Astrocyte of the cerebellum (primary cell): Measurements from ENCODE around the gene ABLIM1.
A peak's percentile ranks its signal among the peaks of the same experiment; 100 is the strongest.

Experiments
- DNase-seq: peaks from one replicate; pipeline ENCODE4 v3.0.0-alpha.2; 2011; ENCODE audit warnings: low read depth
- H3K4me3 ChIP-seq: 2 replicates; pipeline ENCODE4 v1.5.1; 2011; ENCODE audit warnings: mild to moderate bottlenecking, low read depth, low read length, moderate library complexity
- in situ Hi-C: cut with HindIII; loops from 2 replicates; pipeline ENCODE4 v1.10.0; 2017; ENCODE audit warnings: low sequenced_read_pairs
- TF ChIP-seq, protein P1 (sequence below): IDR thresholded peaks from 2 replicates; pipeline ENCODE4 v1.5.1; 2012; ENCODE audit warnings: low read length, low read depth, moderate library complexity, mild to moderate bottlenecking; ENCODE audit errors: missing control alignments

Gene ABLIM1

DNA sequence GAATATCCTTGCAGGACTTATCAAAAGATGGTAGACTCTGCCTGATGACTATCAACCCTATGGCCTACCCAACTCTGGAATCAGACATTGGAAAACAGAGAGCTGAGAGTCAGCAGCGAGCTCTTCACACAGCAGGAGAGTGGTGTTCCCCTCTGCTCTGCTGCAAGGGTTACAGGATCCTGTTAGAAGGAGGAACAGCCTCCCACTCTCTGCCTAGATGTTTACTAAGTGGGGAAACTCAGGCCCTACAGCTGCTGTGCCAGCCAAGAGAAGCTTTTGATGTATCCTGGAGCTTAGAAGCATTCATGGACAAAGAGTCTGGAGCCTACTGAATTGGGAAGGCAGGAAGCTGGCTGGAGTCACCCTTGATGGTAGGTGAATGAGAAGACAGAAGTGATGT, 104.6 kb downstream of the ABLIM1 start:
- in situ Hi-C loops: loop anchor here (25.0 kb wide), 1 partner anchor 234 kb away; no protein-coding TSS in a partner anchor
- no peak for DNase-seq
- TF ChIP-seq, protein P1, sequence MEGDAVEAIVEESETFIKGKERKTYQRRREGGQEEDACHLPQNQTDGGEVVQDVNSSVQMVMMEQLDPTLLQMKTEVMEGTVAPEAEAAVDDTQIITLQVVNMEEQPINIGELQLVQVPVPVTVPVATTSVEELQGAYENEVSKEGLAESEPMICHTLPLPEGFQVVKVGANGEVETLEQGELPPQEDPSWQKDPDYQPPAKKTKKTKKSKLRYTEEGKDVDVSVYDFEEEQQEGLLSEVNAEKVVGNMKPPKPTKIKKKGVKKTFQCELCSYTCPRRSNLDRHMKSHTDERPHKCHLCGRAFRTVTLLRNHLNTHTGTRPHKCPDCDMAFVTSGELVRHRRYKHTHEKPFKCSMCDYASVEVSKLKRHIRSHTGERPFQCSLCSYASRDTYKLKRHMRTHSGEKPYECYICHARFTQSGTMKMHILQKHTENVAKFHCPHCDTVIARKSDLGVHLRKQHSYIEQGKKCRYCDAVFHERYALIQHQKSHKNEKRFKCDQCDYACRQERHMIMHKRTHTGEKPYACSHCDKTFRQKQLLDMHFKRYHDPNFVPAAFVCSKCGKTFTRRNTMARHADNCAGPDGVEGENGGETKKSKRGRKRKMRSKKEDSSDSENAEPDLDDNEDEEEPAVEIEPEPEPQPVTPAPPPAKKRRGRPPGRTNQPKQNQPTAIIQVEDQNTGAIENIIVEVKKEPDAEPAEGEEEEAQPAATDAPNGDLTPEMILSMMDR: no peak

DNA sequence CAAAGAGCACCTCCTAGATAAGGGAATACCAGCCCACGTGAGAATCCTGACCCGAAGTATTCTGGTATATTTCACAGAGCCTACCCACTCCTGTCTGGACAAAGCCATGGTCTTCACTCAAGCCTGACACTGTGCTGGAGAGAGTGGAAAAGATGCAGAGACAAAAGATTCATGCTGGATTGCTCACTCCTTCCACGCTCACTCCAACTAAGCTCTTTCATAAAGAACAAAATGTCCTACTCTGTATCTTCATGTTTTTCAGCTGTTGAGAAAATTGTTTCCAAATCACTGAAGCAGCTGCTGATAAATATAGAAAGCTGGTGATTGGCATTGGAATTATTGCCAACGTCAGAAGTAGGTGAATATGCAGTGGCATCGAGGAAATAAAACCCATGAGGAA, 106.0 kb downstream of the ABLIM1 start:
- in situ Hi-C loops: loop anchor here (25.0 kb wide), 1 partner anchor 235 kb away; no protein-coding TSS in a partner anchor
- DNase-seq: no peak
- TF ChIP-seq, protein P1: no peak
- no peak overlapping the region for H3K4me3 ChIP-seq

More for the DNA sequence above, 104.6 kb downstream of the ABLIM1 start:
- no peak overlapping the region for H3K4me3 ChIP-seq

DNA sequence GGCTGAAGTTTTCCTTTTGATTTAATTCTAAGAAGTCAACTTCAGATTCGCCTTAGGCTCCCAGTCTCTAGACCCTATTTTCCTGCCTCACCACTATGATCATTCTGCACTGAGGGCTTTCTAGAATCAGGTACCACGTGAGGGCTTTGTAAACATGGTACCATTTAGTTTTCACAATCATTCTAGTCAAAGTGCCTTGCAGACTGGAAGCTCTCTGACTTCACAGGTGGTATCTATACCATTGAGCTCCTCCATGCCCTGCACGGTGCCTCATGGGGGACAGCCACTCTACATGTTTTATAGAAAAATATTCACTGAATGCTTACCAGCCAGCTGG, 106.5 kb downstream of the ABLIM1 start:
- TF ChIP-seq, protein P1: no peak
- no peak overlapping the region for H3K4me3 ChIP-seq
- no peak for DNase-seq
- in situ Hi-C loops: loop anchor here (25.0 kb wide), 1 partner anchor 236 kb away; no protein-coding TSS in a partner anchor

DNA sequence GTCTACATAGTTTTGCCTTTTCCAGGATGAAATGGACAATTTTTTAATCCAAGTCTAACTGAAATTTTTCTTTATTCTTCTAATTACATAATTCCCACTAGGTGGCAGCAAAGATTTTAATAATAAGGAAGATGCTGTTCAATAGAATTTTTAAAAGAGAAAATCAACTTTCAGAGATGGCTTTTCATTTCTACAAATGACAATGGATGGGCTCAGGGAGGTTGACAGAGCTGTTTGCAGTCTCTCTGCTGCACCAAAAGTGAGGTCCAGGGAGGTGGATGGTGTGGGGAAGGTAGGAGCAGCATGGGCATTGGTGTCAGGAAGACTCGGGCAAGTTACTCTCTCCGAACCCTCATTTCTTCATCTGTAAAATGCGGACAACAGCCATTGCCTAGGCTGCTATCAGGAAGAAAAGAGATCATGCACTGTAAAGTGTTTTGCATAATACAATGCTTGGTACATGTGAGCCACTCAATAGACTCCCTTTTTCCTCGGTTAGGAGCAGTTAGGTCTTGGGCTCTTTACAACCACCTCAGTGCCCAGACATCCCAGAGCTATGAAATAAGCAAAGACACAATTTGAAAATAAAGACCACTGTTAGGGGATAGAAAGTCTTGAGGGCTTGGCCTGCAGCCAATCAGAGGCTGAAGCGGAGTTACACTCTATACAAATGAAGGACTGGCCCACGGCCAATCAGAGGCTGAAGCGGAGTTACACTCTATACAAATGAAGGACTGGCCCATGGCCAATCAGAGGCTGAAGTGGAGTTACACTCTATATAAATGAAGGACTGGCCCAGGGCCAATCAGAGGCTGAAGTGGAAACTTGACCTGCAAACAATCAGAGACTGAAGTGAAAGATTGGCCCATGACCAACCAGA, 107.1 kb downstream of the ABLIM1 start:
- H3K4me3 ChIP-seq: peak overlapping the region; percentile 20
- no peak for DNase-seq
- TF ChIP-seq, protein P1: no peak
- in situ Hi-C loops: loop anchor here (25.0 kb wide), 1 partner anchor 236 kb away; no protein-coding TSS in a partner anchor

DNA sequence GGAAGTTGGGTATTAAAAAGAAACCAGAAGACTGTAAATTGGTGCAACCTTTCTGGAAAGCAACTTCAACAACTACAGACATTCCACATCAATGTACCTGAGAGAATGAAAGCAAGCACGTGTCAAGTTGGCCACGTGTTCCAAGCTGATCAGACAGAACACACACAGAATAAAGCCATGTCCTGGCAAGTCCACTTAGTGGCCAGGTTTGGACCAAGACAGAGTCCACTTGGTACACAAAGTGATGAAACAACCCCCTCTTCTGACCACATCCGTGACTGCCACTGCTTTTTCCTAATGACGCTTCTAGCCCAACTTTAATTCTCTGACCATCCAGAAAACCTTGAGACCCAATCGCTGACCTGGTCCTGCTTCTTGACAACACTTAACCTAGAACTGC, 109.4 kb downstream of the ABLIM1 start:
- TF ChIP-seq, protein P1: peak; percentile 72
- no peak for DNase-seq
- in situ Hi-C loops: no loop called here
- H3K4me3 ChIP-seq: no peak overlapping the region

DNA sequence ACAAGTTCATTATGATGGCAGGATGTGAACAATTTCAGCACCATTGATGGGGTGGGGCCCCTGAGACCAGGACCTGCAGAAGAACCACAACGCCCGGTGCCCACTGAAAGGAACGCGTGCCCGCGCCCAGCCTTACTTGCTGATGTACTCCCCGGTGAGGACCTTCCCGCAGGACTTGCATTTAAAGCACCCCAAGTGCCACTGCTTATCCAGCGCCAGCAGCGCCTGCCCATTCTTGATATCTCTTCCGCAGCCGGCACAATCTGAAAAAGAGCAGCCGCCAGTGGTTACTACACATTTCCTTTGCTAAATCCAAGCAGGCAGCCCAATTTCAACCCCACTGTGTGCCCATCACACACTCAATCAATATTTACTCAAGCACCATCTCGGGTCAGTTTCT, 110.6 kb downstream of the ABLIM1 start:
- TF ChIP-seq, protein P1: no peak
- H3K4me3 ChIP-seq: no peak overlapping the region
- in situ Hi-C loops: no loop called here
- DNase-seq: no peak
